AG20443 (cell line): ENCODE data around the gene MAGEB1.

ENCODE experiments used
- DNase-seq: peaks from one replicate; pipeline ENCODE4 v3.0.0; 2012; ENCODE audit warnings: low spot score, mixed read lengths

The MAGEB1 gene

DNA sequence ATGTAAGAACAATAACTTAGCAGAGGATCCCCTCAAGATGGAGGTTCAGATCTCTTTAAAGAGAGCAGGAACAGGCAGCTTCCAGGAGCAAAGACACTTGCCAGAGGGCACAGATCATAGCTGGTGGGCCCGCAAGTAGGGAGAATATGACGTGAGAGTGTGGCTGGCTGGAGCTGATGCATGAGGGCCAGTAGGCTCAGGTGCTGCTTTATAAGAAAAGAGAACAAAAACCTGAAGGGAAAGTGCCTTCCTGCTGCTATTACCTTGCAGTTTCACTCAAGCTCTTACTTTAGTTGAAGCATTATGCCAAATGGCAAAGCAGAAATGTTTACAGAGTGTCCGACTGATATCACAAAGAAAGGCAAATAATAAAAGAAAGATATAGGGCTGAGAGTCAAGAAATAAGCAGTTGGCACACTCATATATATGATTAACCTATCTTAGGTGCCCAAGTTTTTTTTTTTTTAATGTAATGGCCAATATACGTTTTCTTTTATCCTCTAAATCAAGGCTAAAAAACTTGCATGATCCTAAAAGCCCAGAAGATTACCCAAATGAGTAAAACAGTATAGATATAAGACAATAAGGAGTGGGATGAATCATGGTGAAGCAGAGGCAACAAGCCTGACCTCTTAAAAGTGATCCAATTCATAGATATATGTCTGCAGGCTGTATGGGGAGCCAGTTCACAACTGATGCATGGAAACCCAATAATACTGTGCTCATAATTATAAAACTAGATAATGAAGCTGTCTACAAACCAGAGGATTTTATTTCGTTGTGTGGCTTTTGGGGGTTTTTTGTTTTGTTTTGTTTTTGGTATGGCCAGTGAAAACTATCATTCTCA lies 49.7 kb downstream of the MAGEB1 start:
- no peak for DNase-seq

DNA sequence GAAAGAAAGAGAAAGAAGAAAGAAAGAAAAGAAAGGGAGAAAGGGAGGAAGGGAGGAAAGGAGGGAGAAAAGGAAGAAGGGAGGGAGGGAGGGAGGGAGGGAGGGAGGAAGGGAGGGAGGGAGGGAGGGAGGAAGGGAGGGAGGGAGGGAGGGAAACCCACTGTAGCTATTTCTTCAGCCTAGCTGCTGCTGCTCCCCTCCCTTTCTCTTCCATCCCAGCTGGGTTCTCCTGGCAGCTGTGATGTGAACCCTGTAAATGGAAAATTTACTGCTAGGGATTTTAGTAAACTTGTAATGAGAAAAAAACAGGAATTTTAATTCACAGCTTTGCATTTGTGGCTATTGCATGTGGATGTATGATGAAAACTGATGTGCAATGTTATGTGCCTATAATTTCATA lies 54.3 kb downstream of the MAGEB1 start:
- no peak for DNase-seq
